Skeletal muscle cell (primary cell): Measurements from ENCODE around the gene GRIP1.

Experiments used
- DNase-seq: peaks from one replicate; pipeline ENCODE4 v3.0.0-alpha.2; 2010; ENCODE audit warnings: low read depth
- H3K4me3 ChIP-seq: 2 replicates; pipeline ENCODE4 v1.5.1; 2011; ENCODE audit warnings: low read depth, mild to moderate bottlenecking, control low read depth, low read length, moderate library complexity

GRIP1 gene

GRCh38 chr12:66367015-66367667, 311.7 kb downstream of the GRIP1 start:
- no peak for DNase-seq
- no peak overlapping the region for H3K4me3 ChIP-seq

- no peak for DNase-seq
- no peak overlapping the region for H3K4me3 ChIP-seq
Measured at GRCh38 chr12:66365718-66366490, 313.0 kb downstream of the GRIP1 start.

GRCh38 chr12:66361703-66362102, 317.2 kb downstream of the GRIP1 start:
- no peak for DNase-seq
- H3K4me3 ChIP-seq = no peak overlapping the region

- DNase-seq = no peak
- H3K4me3 ChIP-seq = no peak overlapping the region
Measured at GRCh38 chr12:66359300-66359699, 319.6 kb downstream of the GRIP1 start.

- no peak for DNase-seq
- H3K4me3 ChIP-seq = no peak overlapping the region
Measured at GRCh38 chr12:66354291-66354690, 324.6 kb downstream of the GRIP1 start.

GRCh38 chr12:66352899-66353298, 326.0 kb downstream of the GRIP1 start:
- no peak overlapping the region for H3K4me3 ChIP-seq
- DNase-seq = no peak

- H3K4me3 ChIP-seq = no peak overlapping the region
- no peak for DNase-seq
Measured at GRCh38 chr12:66352197-66352596, 326.7 kb downstream of the GRIP1 start.

GRCh38 chr12:66351301-66351700, 327.6 kb downstream of the GRIP1 start:
- no peak for DNase-seq
- no peak overlapping the region for H3K4me3 ChIP-seq

- H3K4me3 ChIP-seq = no peak overlapping the region
- no peak for DNase-seq
Measured at GRCh38 chr12:66345956-66346355, 332.9 kb downstream of the GRIP1 start.

- H3K4me3 ChIP-seq = no peak overlapping the region
- DNase-seq = no peak
Measured at GRCh38 chr12:66345212-66345611, 333.7 kb downstream of the GRIP1 start.

- H3K4me3 ChIP-seq = no peak overlapping the region
- DNase-seq = no peak
Measured at GRCh38 chr12:66341126-66341525, 337.8 kb downstream of the GRIP1 start.

- no peak overlapping the region for H3K4me3 ChIP-seq
- DNase-seq = no peak
Measured at GRCh38 chr12:66340131-66340530, 338.7 kb downstream of the GRIP1 start.

GRCh38 chr12:66337381-66338010, 341.4 kb downstream of the GRIP1 start:
- no peak overlapping the region for H3K4me3 ChIP-seq
- no peak for DNase-seq

- no peak for DNase-seq
- H3K4me3 ChIP-seq = no peak overlapping the region
Measured at GRCh38 chr12:66335746-66336145, 343.1 kb downstream of the GRIP1 start.

- no peak overlapping the region for H3K4me3 ChIP-seq
- no peak for DNase-seq
Measured at GRCh38 chr12:66331814-66332213, 347.1 kb downstream of the GRIP1 start.

GRCh38 chr12:66331016-66331415, 347.9 kb downstream of the GRIP1 start:
- no peak for DNase-seq

GRCh38 chr12:66329941-66330340, 348.9 kb downstream of the GRIP1 start:
- no peak overlapping the region for H3K4me3 ChIP-seq
- DNase-seq = no peak

More at GRCh38 chr12:66331016-66331415, 347.9 kb downstream of the GRIP1 start:
- H3K4me3 ChIP-seq = no peak overlapping the region

- no peak for DNase-seq
- H3K4me3 ChIP-seq = no peak overlapping the region
Measured at GRCh38 chr12:66323017-66323416, 355.9 kb downstream of the GRIP1 start.

- no peak overlapping the region for H3K4me3 ChIP-seq
- DNase-seq = no peak
Measured at GRCh38 chr12:66321435-66321834, 357.4 kb downstream of the GRIP1 start.

- no peak for DNase-seq
- no peak overlapping the region for H3K4me3 ChIP-seq
Measured at GRCh38 chr12:66320996-66321395, 357.9 kb downstream of the GRIP1 start.
